Stimulated activated CD8-positive, alpha-beta memory T cell treated with anti-CD3 and anti-CD28 coated beads, Interleukin-15, amount 100 ng/mL, for 48 hours (primary cell): Measurements from ENCODE around the gene SRR.
A peak's percentile ranks its signal among the peaks of the same experiment; 100 is the strongest.

Experiments
- DNase-seq, 2 donors: peaks; one replicate each; pipeline ENCODE4 v3.0.0-alpha.2; 2020; ENCODE audit warnings: low read depth in 2 of 2

The SRR gene

GRCh38 chr17:2343421-2343820 lies 39.7 kb downstream of the SRR start:
- DNase-seq: peak; percentile 40 to 54

DNA sequence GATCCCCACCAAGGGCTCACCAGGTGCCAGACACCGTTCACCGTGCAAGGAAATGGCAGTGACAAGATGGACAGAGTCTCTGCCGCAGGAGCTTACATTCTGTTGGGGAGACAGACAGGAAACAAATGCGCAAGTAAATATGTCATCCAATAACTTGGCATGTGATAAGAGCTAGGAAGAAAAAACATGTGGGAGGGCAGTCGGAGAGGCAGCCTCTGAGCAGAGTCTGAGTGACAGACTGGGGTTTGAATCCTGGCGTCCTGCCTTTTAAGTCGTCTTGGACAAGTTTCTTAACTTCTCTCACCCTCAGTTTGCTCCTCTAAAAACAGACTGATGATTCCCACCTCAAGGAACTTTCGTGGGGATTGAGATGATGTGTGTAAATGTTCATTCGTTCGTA lies 40.8 kb downstream of the SRR start:
- no peak for DNase-seq

DNA sequence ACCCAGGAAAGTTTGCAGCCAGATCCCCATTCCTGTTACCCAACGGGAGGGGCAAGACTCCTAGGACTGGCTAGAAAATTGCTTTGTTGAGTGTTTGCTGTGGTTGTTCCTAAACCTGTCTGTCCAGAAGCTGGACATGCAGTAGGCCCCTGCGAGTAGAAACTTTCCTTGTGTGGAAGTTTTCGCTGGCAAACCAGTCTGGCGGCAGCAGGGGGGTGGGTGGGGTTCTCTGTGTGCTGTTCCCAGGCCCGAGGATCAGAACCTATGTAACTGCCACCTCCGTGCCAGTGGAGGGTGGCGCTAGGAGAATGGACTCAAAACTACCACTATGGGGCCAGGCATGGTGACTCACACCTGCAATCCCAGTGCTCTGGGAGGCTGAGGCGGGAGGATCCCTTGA lies 42.7 kb downstream of the SRR start:
- no peak for DNase-seq

GRCh38 chr17:2347805-2348685 lies 44.3 kb downstream of the SRR start:
- no peak for DNase-seq

DNA sequence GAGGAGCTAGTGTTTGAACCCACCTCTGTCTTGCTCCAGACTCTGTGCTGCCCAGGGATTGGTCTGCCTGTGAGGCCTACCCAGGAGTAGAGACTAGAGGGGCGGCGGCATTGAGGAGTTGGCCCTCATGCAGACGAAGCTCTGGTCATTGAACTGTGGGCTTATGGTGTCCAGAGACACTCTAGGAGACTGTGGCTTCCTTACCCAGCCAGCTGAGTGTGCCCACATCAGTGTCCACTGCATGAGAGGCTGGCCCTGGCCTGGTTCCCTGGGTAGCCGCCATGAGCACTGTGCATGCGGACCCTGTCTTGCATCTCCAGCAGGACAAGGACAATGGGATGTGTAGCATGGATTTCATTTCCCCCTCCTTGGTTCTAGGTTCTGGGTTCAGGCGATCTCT lies 47.5 kb downstream of the SRR start:
- DNase-seq: no peak

DNA sequence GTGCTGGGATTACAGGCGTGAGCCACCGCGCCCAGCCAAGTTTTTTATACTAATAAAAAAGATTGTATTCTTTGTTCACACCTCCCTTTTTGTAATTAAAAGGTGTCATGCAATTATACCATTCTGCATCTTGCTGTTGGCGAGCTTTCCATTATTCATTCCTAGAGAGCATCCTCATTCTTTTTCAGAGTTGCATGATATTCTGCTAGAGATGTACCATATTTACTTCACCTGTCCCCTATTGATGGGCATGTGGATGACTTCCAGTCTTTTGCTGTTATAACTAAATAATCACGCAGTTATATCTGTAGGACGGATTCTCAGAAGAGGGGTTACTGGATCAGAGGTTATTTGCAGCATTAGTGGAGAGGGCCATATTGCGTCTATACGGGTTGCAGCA lies 50.6 kb downstream of the SRR start:
- no peak for DNase-seq

GRCh38 chr17:2357237-2357636 lies 53.5 kb downstream of the SRR start:
- no peak for DNase-seq

DNA sequence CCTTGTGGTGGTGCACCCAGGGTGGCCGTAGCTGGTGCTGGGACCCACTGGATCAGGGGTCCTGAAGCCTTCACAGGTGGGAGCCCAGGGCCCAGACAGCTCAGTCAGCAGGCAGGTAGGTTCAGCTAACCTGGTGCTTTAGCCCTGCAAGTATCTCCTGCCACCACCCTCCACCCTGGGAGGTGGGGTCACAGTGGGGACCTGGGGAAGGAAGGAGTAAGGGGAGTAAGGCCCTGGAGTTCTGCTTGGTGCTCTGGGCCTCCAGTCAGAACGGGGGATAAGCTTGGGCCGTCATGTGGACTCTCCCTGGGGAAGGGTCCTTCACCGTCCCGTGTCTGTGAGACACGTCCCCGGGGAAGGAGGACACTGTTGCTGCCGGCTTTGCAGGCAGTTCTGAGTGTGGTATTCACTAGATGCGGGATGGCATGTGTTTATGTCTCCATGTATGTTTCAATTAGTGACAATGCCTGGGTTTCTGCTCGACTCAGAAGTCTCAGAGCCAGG lies 54.2 kb downstream of the SRR start:
- no peak for DNase-seq

DNA sequence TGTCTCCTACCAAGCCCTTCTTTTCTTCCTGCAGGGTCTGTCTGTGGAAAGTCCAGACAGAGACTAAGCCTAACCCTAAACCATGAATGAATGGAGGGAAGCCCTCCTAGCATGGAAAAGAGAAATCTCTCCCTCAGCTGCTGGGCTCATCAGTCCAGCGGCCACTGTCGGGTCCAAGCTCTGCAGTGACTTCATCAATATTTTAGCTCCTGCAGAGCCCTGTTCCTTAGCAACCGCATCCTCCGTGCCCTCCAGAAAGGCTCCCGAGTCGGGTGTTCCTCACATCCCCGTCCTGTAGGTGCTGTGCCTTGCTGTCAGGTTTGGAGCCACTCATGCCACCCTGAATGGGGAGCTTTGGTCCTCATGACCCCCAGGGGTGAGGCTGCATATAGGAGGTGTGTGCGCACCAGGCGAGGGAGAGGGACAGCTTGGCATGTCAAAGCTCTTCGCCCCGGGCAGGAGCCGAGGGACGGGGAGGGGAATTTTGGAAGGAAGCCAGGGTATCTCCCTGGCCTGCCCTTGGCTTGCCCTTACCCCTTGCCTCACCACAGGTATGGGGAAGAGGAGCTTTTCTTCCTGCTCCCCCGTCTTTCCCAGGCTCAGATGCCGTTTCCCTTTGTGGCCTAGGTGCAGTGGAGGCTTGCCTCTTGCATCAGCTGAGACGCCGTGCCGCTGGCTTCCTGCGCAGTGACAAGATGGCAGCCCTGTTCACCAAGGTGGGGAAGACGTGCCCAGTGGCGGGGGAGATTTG lies 57.4 kb downstream of the SRR start:
- DNase-seq: no peak

GRCh38 chr17:2362016-2362415 lies 58.3 kb downstream of the SRR start:
- no peak for DNase-seq

GRCh38 chr17:2362416-2362815 lies 58.7 kb downstream of the SRR start:
- no peak for DNase-seq

DNA sequence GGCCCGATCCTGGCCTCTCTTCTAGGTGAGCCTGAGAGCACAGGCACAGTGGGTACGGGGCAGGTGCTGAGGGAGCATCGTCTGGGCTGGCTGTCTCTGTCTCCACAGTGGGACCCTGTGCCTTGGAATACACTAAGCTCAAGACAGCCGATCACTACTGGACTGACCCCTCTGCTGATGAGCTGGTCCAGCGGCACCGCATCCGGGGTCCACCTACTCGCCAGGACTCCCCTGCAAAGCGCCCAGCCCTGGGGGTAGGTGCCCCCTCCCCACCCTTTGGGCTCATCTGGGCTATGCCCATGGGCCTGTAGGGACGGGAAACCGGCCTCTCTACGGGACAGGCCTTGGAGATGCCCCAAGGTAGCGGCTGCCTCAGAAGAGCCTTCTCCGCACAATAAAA lies 59.1 kb downstream of the SRR start:
- no peak for DNase-seq

- DNase-seq: no peak
Measured at GRCh38 chr17:2363318-2363717, 59.6 kb downstream of the SRR start.

- DNase-seq: no peak
Measured at GRCh38 chr17:2363851-2364762, 60.4 kb downstream of the SRR start.

GRCh38 chr17:2364763-2365116 lies 61.0 kb downstream of the SRR start:
- no peak for DNase-seq

DNA sequence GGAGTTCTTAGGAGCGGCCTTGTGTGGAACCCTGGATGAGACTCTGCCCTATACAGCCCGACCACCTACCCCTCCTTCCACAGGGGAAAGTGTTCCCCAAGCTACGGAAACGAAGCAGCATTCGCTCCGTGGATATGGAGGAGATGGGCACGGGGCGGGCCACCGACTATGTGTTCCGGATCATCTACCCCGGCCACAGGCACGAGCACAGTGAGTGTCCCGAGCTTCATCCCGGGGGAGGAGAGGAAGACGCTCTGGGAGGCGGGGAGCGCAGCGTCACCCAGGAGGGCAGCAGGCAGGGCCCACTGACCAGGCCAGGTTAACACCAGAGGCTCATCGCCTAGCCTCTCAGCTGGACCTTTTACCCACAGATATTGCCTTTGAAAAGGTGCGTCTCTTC lies 61.4 kb downstream of the SRR start:
- no peak for DNase-seq

DNA sequence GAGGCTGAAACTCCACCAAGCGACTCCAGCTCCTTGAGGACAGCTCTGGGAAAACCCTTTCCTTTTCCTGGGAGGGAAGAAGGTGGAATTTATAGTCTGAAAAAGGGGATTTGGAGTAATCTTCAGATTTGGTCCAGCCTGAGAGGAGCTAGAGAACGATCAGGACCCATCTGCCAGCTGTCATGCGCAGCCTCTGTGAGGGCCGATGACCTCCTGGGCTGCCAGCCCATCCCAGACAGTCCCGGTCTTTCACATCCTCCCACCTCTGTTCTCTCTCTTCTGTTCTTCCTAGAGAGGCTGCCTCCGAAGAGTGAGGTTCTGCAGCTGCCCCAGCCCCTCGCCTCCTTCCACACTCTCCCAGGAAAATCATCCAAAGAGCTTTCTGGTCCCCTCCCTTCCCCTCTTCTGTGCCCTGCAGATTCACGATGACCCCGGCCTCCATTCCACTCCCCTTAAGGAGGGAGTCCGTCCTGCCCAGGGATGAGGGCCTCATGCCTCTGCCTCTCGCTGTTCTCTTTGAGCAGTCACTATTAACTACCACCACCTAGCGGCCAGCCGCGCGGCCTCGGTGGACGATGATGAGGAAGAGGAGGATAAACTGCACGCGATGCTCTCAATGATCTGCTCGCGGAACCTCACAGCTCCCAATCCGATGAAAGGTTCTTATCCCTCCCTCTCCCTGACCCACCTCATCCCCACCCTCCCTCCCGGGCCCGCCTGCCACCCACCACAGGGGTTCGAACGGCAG lies 63.2 kb downstream of the SRR start:
- no peak for DNase-seq

- no peak for DNase-seq
Measured at GRCh38 chr17:2368359-2368758, 64.6 kb downstream of the SRR start.

DNA sequence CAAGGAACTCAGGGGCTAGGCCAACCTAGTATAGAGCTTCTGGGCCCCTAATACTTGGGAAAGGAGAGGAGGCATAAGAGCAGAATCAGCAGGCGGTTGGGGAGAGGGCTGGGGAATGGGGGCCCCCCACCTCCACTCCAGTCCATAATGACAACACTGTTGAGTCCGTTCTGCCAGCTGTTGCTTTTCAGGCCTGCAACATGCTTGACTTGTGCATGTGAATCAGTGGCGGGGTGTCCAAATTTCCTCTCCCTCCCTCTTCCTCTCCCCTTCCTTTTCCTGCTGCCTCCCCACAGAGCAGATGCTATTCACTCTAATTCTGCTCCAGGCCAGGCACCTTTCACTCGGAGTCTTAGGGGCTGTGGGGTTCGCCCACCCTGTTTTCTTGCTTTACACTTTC lies 65.3 kb downstream of the SRR start:
- no peak for DNase-seq

- DNase-seq: no peak
Measured at GRCh38 chr17:2369551-2370210, 65.9 kb downstream of the SRR start.

DNA sequence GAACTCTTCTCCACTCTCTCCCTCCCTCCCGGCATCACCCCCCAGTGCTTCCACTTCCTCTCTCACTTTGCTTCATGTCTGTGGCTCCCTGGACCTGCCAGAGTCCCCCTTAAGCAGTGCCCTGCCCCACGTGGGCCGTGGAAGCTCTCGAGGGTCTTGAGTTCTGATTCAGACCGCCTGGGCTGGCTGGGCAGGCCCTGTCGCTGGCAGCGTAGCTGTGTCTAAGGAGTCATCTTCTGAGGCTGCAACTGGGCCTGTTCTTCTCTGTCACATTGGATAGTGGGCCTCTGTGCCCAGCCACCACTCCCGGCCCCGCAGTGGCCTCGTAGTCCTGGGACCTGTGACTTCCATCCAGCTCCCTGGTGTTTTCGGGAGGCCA lies 66.5 kb downstream of the SRR start:
- no peak for DNase-seq
